ENCODE results near the gene MPEG1. TPM values are rescaled to one million over a fixed set of nuclear protein-coding genes. Genes with fewer than 3 reads are reported as not detected.

Gene MPEG1
- total and polyA plus RNA-seq, 4 donors = 3.2 to 27.2 (median 16.9) TPM

DNA sequence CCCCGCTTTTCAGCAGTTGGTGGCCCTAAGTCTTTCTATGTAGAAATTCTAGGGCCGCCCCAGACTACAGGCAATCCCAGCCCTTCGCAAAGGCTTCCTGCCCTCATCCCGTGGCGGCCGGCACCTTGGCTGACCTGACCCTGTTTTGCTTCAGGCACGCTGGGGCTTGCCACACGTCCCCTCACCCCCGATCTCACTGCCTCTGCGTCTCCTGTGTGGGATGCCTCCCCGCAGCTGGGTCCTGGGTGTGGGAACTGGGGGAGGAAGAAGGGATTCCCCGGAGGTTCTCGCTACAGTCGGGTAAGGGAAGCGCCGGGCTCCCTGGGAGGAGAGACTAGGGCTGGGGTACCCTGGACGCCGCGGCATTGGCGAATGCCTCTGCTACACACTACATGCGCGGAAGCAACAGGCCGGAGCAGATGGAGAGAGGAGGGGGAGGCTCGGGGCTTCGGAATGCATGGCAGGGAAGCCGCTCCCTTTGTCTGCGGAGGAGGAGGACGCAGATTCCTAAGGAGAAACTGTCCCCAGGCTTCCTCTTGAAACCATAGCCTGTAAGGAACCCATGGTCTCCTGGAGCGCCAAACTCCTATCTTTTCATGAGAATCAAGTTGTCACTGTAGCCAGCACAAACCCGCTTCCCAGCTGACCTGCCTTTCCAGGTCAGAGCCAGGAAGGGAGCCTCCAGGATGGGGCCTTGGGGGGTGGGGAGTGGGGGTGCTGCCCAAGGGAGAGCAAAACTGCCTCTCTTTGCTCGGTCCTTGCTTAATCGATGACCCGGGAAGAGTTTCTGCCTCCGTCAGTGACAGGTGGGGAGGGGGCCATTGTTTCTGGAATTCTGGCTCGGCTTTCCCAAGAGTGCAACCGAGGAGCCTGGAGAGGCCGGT, 39.4 kb downstream of the MPEG1 start:
- WGBS = 6% methylated on average over 37 of the region's 37 CpGs
- Histone ChIP-seq H3K4me3 (ENCODE audit: low read depth in 1 of 3, low read length in 3 of 3) (peak overlapping the region; percentile 81 to 90 (median 90)), H3K9me3 (ENCODE audit: control insufficient read depth in 4 of 4, low read length in 3 of 4) (no peaks in the 10 kb centered on the region), H3K36me3 (ENCODE audit: control insufficient read depth in 4 of 4, insufficient read depth in 3 of 4, low read depth in 1 of 4, low read length in 3 of 4) (peaks cover 0 to 4% (median 0%) of the 10 kb centered on the region in 4 donors), H3K9ac (ENCODE audit: low read depth in 1 of 2, low read length in 2 of 2) (peak overlapping the region; percentile 16 to 74), H3K4me1 (ENCODE audit: control insufficient read depth in 4 of 4, insufficient read depth in 4 of 4, low read length in 3 of 4) (peaks cover 10 to 52% (median 32%) of the 10 kb centered on the region in 4 donors), H3K27me3 (ENCODE audit: control insufficient read depth in 4 of 4, insufficient read depth in 4 of 4, low read length in 3 of 4) (no peaks in the 10 kb centered on the region), H3K27ac (ENCODE audit: low read depth in 1 of 2, low read length in 2 of 2) (peak overlapping the region; percentile 90 to 91)
- DNase-seq (ENCODE audit: low spot score) = no peak
- TF ChIP-seq EGR1 (IDR thresholded peaks at IDR 0.05; ENCODE audit: low read depth in 2 of 2) (no peak), GABPA (IDR thresholded peaks at IDR 0.05 in 1 of 2, conservative IDR thresholded peaks at IDR 0.05 in 1 of 2) (no peak), NR2F2 (IDR thresholded peaks at IDR 0.05) (no peak), SP1 (IDR thresholded peaks at IDR 0.05) (no peak), HNF4G (IDR thresholded peaks at IDR 0.05) (no peak)

DNA sequence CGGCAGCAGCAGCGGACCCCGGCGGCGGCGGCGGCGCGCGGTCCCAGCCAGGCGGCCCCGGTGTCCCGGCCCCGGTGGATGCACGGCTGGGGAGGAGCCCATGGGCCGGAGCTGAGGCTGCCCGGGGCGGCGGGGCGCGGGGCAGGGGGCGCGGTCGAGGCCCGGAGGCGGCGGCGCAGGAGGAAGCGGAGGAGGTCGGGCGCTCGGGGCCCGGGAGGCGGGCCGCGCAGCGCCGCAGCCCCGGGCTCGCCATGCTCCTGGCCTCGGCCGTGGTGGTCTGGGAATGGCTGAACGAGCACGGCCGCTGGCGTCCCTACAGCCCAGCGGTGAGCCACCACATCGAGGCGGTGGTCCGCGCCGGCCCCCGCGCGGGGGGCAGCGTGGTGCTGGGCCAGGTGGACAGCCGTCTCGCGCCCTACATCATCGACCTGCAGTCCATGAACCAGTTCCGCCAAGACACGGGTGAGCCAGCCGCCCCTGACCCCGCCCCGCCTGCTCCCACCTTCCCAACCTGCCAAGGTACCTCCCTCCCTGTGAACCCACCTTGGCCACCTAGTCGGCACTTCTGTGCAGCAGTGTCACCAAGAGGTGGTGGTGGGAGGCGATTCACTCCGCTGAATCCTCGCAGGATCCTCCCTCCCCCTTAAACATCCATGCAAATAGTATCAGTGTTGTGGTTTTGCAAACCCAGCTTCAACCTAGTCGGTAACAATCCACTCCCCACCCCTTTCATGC, 40.2 kb downstream of the MPEG1 start:
- under 1% methylated on average over 70 of the region's 70 CpGs for WGBS
- H3K9ac ChIP-seq (ENCODE audit: low read depth in 1 of 2, low read length in 2 of 2) = peak overlapping the region in 1 of 2 donors; percentile 74
- H3K36me3 ChIP-seq (ENCODE audit: control insufficient read depth in 4 of 4, insufficient read depth in 3 of 4, low read depth in 1 of 4, low read length in 3 of 4) = no peaks in the 10 kb centered on the region
- no peaks in the 10 kb centered on the region for H3K27me3 ChIP-seq (ENCODE audit: control insufficient read depth in 4 of 4, insufficient read depth in 4 of 4, low read length in 3 of 4)
- peaks cover 10 to 52% (median 32%) of the 10 kb centered on the region in 4 donors for H3K4me1 ChIP-seq (ENCODE audit: control insufficient read depth in 4 of 4, insufficient read depth in 4 of 4, low read length in 3 of 4)
- TF ChIP-seq, protein P1, sequence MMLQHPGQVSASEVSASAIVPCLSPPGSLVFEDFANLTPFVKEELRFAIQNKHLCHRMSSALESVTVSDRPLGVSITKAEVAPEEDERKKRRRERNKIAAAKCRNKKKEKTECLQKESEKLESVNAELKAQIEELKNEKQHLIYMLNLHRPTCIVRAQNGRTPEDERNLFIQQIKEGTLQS (IDR thresholded peaks at IDR 0.05) = no peak
- TF ChIP-seq, protein P2, sequence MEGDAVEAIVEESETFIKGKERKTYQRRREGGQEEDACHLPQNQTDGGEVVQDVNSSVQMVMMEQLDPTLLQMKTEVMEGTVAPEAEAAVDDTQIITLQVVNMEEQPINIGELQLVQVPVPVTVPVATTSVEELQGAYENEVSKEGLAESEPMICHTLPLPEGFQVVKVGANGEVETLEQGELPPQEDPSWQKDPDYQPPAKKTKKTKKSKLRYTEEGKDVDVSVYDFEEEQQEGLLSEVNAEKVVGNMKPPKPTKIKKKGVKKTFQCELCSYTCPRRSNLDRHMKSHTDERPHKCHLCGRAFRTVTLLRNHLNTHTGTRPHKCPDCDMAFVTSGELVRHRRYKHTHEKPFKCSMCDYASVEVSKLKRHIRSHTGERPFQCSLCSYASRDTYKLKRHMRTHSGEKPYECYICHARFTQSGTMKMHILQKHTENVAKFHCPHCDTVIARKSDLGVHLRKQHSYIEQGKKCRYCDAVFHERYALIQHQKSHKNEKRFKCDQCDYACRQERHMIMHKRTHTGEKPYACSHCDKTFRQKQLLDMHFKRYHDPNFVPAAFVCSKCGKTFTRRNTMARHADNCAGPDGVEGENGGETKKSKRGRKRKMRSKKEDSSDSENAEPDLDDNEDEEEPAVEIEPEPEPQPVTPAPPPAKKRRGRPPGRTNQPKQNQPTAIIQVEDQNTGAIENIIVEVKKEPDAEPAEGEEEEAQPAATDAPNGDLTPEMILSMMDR (IDR thresholded peaks at IDR 0.05; ENCODE audit: low read depth, low read length, missing input control) = no peak
- TF ChIP-seq FOXA2 (IDR thresholded peaks at IDR 0.05) = no peak
- no peak for TF ChIP-seq RAD21 (IDR thresholded peaks at IDR 0.05)
- no peak for TF ChIP-seq JUND (IDR thresholded peaks at IDR 0.05)
- TF ChIP-seq SP1 (IDR thresholded peaks at IDR 0.05) = no peak
- TF ChIP-seq NR2F2 (IDR thresholded peaks at IDR 0.05) = no peak
- TF ChIP-seq TAF1 (conservative IDR thresholded peaks at IDR 0.05) = no peak
- TF ChIP-seq, protein P3, sequence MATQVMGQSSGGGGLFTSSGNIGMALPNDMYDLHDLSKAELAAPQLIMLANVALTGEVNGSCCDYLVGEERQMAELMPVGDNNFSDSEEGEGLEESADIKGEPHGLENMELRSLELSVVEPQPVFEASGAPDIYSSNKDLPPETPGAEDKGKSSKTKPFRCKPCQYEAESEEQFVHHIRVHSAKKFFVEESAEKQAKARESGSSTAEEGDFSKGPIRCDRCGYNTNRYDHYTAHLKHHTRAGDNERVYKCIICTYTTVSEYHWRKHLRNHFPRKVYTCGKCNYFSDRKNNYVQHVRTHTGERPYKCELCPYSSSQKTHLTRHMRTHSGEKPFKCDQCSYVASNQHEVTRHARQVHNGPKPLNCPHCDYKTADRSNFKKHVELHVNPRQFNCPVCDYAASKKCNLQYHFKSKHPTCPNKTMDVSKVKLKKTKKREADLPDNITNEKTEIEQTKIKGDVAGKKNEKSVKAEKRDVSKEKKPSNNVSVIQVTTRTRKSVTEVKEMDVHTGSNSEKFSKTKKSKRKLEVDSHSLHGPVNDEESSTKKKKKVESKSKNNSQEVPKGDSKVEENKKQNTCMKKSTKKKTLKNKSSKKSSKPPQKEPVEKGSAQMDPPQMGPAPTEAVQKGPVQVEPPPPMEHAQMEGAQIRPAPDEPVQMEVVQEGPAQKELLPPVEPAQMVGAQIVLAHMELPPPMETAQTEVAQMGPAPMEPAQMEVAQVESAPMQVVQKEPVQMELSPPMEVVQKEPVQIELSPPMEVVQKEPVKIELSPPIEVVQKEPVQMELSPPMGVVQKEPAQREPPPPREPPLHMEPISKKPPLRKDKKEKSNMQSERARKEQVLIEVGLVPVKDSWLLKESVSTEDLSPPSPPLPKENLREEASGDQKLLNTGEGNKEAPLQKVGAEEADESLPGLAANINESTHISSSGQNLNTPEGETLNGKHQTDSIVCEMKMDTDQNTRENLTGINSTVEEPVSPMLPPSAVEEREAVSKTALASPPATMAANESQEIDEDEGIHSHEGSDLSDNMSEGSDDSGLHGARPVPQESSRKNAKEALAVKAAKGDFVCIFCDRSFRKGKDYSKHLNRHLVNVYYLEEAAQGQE (IDR thresholded peaks at IDR 0.05) = no peak
- TF ChIP-seq, protein P4, sequence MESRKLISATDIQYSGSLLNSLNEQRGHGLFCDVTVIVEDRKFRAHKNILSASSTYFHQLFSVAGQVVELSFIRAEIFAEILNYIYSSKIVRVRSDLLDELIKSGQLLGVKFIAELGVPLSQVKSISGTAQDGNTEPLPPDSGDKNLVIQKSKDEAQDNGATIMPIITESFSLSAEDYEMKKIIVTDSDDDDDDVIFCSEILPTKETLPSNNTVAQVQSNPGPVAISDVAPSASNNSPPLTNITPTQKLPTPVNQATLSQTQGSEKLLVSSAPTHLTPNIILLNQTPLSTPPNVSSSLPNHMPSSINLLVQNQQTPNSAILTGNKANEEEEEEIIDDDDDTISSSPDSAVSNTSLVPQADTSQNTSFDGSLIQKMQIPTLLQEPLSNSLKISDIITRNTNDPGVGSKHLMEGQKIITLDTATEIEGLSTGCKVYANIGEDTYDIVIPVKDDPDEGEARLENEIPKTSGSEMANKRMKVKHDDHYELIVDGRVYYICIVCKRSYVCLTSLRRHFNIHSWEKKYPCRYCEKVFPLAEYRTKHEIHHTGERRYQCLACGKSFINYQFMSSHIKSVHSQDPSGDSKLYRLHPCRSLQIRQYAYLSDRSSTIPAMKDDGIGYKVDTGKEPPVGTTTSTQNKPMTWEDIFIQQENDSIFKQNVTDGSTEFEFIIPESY (IDR thresholded peaks at IDR 0.05) = no peak
- no peak for TF ChIP-seq HNF4A (conservative IDR thresholded peaks at IDR 0.05)
- no peak for TF ChIP-seq RXRA (IDR thresholded peaks at IDR 0.05)
- TF ChIP-seq YY1 (IDR thresholded peaks at IDR 0.05) = no peak
- TF ChIP-seq, protein P5, sequence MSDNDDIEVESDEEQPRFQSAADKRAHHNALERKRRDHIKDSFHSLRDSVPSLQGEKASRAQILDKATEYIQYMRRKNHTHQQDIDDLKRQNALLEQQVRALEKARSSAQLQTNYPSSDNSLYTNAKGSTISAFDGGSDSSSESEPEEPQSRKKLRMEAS (IDR thresholded peaks at IDR 0.05) = no peak
- TF ChIP-seq EGR1 (IDR thresholded peaks at IDR 0.05; ENCODE audit: low read depth in 2 of 2) = no peak
- no peak for TF ChIP-seq HNF4G (IDR thresholded peaks at IDR 0.05)
- no peak for TF ChIP-seq FOXA1 (IDR thresholded peaks at IDR 0.05)
- no peak for TF ChIP-seq GABPA (IDR thresholded peaks at IDR 0.05 in 1 of 2, conservative IDR thresholded peaks at IDR 0.05 in 1 of 2)
- no peaks in the 10 kb centered on the region for H3K9me3 ChIP-seq (ENCODE audit: control insufficient read depth in 4 of 4, low read length in 3 of 4)
- DNase-seq (ENCODE audit: low spot score) = no peak
- peak overlapping the region; percentile 81 to 90 (median 90) for H3K4me3 ChIP-seq (ENCODE audit: low read depth in 1 of 3, low read length in 3 of 3)
- H3K27ac ChIP-seq (ENCODE audit: low read depth in 1 of 2, low read length in 2 of 2) = peak overlapping the region; percentile 90 to 91

All from liver (tissue), 9 donors.